HG03439 (cell line): ENCODE results near the gene FNDC1.
"Not testable (repeated sequence)": the region's sequence is repeated elsewhere in the genome, so short reads cannot be mapped to it uniquely, and the experiment has no call there.

Source experiments
- ATAC-seq: cut with Tn5 transposase; IDR thresholded peaks from one replicate; pipeline ENCODE4 v1.9.1; 2021; ENCODE audit warnings: mild to moderate bottlenecking, moderate library complexity; ENCODE audit not compliant: unreplicated experiment

FNDC1 gene

GRCh38 chr6:159255434-159255951 is 86.3 kb downstream of the FNDC1 start:
- ATAC-seq, result no peak

GRCh38 chr6:159256128-159256527 is 86.9 kb downstream of the FNDC1 start:
- no peak for ATAC-seq

GRCh38 chr6:159257846-159258245 is 88.6 kb downstream of the FNDC1 start:
- no peak for ATAC-seq

- ATAC-seq, result no peak
Observed at GRCh38 chr6:159259441-159260125, 90.4 kb downstream of the FNDC1 start.

- no peak for ATAC-seq
Observed at GRCh38 chr6:159260208-159260607, 91.0 kb downstream of the FNDC1 start.

GRCh38 chr6:159261995-159262394 is 92.8 kb downstream of the FNDC1 start:
- no peak for ATAC-seq

- ATAC-seq, result no peak
Observed at GRCh38 chr6:159262586-159262985, 93.4 kb downstream of the FNDC1 start.

GRCh38 chr6:159267165-159267564 is 98.0 kb downstream of the FNDC1 start:
- ATAC-seq, result no peak

GRCh38 chr6:159268511-159268910 is 99.3 kb downstream of the FNDC1 start:
- no peak for ATAC-seq

- ATAC-seq, result no peak
Observed at GRCh38 chr6:159271257-159271656, 102.1 kb downstream of the FNDC1 start.

GRCh38 chr6:159278626-159279025 is 109.4 kb downstream of the FNDC1 start:
- ATAC-seq, result no peak

GRCh38 chr6:159279790-159280277 is 110.6 kb downstream of the FNDC1 start:
- ATAC-seq, result no peak

GRCh38 chr6:159282421-159282820 is 113.2 kb downstream of the FNDC1 start:
- ATAC-seq, result no peak

GRCh38 chr6:159284661-159285060 is 115.5 kb downstream of the FNDC1 start:
- not testable (repeated sequence) for ATAC-seq

GRCh38 chr6:159298840-159299239 is 129.6 kb downstream of the FNDC1 start:
- ATAC-seq, result no peak

- ATAC-seq, result no peak
Observed at GRCh38 chr6:159299566-159299965, 130.4 kb downstream of the FNDC1 start.

GRCh38 chr6:159301277-159301676 is 132.1 kb downstream of the FNDC1 start:
- ATAC-seq, result no peak

GRCh38 chr6:159301810-159302593 is 132.8 kb downstream of the FNDC1 start:
- no peak for ATAC-seq

- no peak for ATAC-seq
Observed at GRCh38 chr6:159302594-159302992, 133.4 kb downstream of the FNDC1 start.

GRCh38 chr6:159303159-159303558 is 134.0 kb downstream of the FNDC1 start:
- ATAC-seq, result no peak

- no peak for ATAC-seq
Observed at GRCh38 chr6:159303784-159304183, 134.6 kb downstream of the FNDC1 start.

GRCh38 chr6:159304641-159305040 is 135.4 kb downstream of the FNDC1 start:
- ATAC-seq, result no peak
